AML-193 (cell line): ENCODE measurements around the gene MAP3K2.

ENCODE experiments used
- DNase-seq, 2 experiments: peaks; one replicate each; lab custom pipeline; 2025; lab: John Stamatoyannopoulos, UW

The MAP3K2 gene

DNA sequence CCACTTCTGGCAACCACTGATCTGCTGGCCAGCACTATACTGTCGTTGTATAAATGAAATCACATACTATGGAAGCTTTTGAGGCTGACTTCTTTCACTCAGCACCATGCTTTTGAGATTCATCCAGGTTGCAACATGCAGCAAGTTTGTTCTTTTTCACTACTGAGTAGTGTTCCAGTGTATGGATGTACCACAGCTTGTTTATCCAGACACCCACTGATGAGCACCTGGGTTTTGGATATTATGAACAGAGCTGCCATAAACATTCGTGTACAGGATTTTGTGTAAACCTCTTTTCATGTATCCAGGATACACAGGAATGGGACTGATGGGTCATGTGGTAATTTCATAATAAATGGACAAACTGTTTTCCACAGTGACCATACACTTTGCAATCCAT, 104.5 kb downstream of the MAP3K2 start:
- no peak for DNase-seq

DNA sequence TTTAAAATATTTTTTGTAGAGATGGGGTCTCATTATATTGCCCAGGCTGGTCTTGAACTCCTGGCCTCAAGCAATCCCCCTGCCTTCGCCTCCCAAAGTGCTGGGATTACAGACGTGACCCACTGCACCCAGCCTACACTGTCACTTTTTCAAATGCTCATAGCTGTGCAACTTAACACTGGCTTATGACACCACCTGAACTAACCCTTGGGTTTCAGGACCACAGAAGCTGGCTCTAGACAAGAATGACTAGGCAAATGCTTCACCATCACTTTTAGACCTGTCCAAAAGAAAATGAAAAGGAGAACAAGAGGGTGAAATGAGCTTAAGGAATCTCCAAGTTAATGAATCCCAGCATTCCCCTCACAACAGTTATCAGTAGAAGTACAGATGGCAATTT, 107.1 kb downstream of the MAP3K2 start:
- DNase-seq: no peak

GRCh38 chr2:127279781-127280180, 108.0 kb downstream of the MAP3K2 start:
- DNase-seq: no peak

DNA sequence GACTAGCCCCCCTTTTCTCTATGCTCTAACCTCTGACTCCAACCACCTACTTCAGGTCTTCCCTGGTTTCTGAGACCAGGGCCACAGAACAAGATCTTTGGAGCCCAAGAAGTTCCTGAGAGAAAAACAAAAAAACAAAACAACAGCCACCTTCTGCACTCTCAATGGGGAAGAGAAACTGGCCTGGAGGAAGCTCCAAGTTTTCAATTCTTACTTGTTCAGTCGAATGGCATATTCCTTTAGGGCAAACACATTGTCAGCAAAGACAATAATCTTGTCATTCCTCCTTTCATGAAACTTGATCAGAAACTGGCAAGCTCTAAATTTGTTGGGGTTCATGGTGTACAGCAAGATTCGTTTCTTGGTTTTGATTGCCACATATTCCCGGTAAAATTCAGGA, 108.8 kb downstream of the MAP3K2 start:
- DNase-seq: no peak

DNA sequence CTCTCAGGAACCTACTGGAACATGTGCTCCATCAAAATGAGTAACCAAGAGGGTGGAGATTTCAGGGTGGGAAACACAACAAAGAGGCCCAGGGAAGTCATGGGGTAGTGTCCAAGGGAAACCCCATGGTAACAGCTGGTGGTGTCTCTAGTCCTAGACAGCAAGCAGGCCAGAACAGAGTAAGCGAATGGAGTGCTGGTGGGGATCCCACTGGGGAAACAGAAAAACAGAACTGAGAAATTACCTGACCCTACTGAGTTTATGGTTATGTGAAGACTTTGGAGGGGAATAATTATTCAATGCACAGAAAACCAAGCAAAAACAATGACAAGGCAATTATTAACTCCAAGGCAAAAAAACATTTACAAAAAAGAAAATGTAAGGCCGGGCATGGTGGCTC, 110.7 kb downstream of the MAP3K2 start:
- DNase-seq: no peak

- no peak for DNase-seq
Measured at GRCh38 chr2:127275789-127276188, 112.0 kb downstream of the MAP3K2 start.

DNA sequence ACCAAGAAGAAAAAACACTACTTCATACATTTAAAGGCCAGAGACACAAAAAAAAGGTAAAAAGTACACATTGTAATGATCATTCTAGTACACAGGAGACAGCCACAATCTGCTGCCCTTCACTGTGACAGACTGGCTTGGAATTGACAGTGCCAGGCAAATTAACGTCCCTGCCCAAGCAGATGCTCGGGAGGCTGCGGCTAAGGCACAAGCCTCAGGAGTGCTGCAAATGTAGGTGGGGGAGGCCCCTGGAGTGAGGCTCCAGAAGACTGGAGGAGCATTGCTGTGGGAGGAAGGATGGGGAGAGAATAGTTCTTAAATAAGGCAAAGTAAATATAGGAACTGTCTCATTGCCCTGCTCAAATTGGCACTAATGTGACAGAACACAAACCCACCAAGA, 112.4 kb downstream of the MAP3K2 start:
- DNase-seq: no peak

DNA sequence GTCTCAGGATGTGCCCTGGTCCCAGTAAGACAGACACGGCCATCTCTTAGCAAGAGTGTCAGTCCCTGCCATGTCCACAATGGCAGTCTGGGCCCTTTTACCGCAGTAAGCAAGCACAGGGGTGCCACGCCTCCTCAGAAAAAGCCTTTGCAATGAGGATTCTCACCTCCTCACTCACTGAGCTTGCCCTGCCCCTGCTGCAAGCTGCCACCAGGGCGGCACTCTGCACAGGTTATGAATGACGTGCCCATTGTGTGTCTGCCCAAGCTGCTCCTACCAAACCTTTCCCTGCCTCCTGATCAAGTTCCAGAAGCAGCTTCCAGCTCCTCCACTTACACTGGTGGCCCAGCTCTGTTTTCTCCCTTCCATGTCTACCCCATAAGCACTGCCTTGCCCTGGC, 117.1 kb downstream of the MAP3K2 start:
- DNase-seq: no peak

GRCh38 chr2:127261804-127262406, 125.9 kb downstream of the MAP3K2 start:
- DNase-seq: no peak

GRCh38 chr2:127259355-127259754, 128.4 kb downstream of the MAP3K2 start:
- DNase-seq: no peak

- DNase-seq: no peak
Measured at GRCh38 chr2:127256866-127257265, 130.9 kb downstream of the MAP3K2 start.

DNA sequence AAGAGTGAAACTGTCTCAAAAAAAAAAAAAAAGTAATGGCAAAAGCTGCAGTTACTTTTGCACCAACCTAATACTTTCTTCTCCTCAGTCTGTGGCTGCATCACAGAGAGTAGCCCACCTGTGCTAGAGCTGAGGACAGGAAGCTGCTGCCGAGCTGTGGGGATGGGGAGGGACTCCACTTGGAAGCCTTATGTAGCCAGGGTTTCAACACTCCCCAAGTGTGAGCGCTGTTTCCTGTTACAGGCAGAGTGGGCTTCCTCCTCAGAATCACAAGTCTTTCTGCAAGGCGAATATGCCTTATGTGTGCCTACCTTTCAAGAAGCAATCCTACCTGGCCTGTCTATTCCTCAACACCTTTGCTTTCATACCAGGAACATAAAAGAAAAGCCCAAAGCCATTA, 131.4 kb downstream of the MAP3K2 start:
- DNase-seq: no peak

DNA sequence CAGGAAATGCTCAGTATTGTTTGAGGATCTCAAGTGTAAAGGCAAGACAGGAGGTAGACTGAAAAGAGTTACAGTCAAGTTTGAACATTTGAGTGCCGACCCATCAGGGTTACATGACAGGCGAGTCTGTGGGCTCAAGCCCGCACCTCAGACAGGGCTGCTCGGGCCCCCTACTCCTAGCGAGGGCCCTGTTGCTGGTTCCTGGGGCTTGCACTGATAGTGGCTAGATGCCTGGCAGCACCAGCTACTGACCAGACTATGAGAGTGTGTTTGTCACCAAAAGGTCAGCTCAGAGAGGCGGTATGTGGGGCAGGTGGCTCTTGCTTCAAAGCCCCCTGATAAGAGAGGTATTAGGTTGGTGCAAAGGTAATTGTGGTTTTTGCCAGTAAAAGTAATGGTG, 132.1 kb downstream of the MAP3K2 start:
- no peak for DNase-seq

DNA sequence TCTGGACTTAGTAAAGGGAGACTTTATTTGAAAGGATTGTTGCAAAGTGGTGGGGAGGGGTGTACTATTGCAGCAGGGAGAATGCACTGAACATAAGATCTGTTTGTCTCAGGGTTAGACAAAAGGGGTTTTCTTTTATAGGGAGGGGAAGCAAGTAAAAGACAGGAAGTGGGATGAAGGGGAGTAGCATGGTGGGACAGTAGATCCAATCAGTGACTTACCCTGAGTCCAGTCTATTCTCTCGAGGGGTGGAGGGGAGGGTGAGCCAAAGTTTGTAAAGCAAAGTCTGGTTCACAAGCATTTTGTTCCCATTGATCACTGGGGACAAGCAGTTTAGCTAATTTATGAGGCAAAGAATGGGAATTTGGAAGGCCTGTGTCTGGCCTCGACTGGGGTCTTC, 132.6 kb downstream of the MAP3K2 start:
- DNase-seq: no peak

GRCh38 chr2:127254386-127254981, 133.3 kb downstream of the MAP3K2 start:
- DNase-seq: no peak
